ENCODE measurements around the gene MAL.

The MAL gene

DNA sequence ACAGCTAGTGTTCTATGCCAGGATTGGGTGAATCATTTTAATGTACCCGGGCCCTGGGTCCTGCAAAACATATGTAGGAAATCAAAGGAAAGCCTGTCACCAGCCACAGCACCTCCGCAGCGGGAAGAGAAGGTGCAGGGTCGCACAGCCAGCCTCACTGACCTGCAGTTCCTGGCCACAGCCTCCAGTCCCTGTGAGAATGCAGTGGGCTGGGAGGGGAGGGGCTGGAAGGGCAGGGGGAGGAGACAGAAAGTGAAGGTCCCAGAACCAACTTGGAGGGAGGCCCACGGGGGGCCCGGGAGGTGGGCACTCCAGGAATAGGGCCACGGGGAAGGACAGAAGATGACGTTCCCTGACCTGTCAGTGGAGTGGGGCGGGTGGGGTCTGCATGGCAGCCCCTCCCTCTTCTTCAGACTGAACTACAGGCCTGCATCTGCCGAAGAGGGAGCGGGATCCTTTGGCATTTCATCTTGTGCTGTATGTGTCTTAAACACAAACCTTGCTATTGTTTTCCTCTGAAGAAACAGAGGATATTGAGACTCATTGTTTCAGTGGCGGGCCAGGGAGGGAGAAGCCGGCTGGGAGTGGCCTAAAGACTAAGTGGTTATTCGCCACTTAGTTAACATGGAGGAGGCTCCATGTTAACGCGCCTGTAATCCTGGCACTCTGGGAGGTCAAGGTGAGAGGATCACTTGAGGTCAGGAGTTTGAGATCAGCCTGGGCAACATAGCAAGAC, 7.5 kb downstream of the MAL start:
- no peak for DNase-seq (ENCODE audit: low read depth in 1 of 2, low spot score in 1 of 2)
- peaks cover 4% of the 10 kb centered on the region for H3K27me3 ChIP-seq (ENCODE audit: insufficient read depth, poor library complexity, severe bottlenecking)
- no peak overlapping the region for H3K27ac ChIP-seq (replicated peaks)
- no peak overlapping the region for H3K4me3 ChIP-seq (replicated peaks; ENCODE audit: insufficient read depth, low read length)
- TF ChIP-seq SPI1 (IDR thresholded peaks at IDR 0.05; ENCODE audit: borderline replicate concordance, low read depth) (no peak), POLR2AphosphoS5 (IDR thresholded peaks at IDR 0.05; ENCODE audit: low read depth) (no peak), REST (IDR thresholded peaks at IDR 0.05; ENCODE audit: insufficient replicate concordance, low read depth) (no peak), GABPA (IDR thresholded peaks at IDR 0.05; ENCODE audit: low read depth) (no peak)
- TF ChIP-seq, protein P1, sequence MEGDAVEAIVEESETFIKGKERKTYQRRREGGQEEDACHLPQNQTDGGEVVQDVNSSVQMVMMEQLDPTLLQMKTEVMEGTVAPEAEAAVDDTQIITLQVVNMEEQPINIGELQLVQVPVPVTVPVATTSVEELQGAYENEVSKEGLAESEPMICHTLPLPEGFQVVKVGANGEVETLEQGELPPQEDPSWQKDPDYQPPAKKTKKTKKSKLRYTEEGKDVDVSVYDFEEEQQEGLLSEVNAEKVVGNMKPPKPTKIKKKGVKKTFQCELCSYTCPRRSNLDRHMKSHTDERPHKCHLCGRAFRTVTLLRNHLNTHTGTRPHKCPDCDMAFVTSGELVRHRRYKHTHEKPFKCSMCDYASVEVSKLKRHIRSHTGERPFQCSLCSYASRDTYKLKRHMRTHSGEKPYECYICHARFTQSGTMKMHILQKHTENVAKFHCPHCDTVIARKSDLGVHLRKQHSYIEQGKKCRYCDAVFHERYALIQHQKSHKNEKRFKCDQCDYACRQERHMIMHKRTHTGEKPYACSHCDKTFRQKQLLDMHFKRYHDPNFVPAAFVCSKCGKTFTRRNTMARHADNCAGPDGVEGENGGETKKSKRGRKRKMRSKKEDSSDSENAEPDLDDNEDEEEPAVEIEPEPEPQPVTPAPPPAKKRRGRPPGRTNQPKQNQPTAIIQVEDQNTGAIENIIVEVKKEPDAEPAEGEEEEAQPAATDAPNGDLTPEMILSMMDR (IDR thresholded peaks at IDR 0.05; ENCODE audit: insufficient read depth, low read length): no peak

DNA sequence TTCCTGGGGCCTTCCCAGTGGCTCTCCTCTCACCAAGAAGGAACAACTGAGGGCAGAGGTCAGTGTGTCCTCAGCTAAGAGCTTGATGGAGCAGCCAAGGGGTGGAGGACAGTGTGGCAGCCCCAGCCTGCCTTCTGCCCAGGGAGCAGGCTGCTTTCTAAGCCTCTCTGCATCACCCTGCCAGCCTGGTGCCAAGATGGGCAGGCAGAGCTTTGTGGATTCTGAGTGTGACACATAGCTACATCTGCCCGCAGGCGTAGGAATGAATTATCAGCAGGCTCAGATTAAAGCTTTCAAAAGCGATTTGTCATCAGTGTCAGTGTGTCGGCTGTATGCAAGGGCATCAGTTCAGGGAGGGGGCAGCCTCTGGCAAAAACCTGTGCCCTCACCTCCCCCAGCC, 8.7 kb downstream of the MAL start:
- TF ChIP-seq SPI1 (IDR thresholded peaks at IDR 0.05; ENCODE audit: borderline replicate concordance, low read depth): no peak
- no peak for TF ChIP-seq POLR2AphosphoS5 (IDR thresholded peaks at IDR 0.05; ENCODE audit: low read depth)
- TF ChIP-seq, protein P1 (IDR thresholded peaks at IDR 0.05; ENCODE audit: insufficient read depth, low read length): no peak
- no peak for TF ChIP-seq REST (IDR thresholded peaks at IDR 0.05; ENCODE audit: insufficient replicate concordance, low read depth)
- no peak for TF ChIP-seq GABPA (IDR thresholded peaks at IDR 0.05; ENCODE audit: low read depth)
- Histone ChIP-seq H3K27me3 (ENCODE audit: insufficient read depth, poor library complexity, severe bottlenecking) (no peaks in the 10 kb centered on the region), H3K4me3 (replicated peaks; ENCODE audit: insufficient read depth, low read length) (no peak overlapping the region), H3K27ac (replicated peaks) (no peak overlapping the region)
- no peak for DNase-seq (ENCODE audit: low read depth in 1 of 2, low spot score in 1 of 2)

GRCh38 chr2:95034818-95035217, 9.3 kb downstream of the MAL start:
- Histone ChIP-seq H3K27me3 (ENCODE audit: insufficient read depth, poor library complexity, severe bottlenecking) (no peaks in the 10 kb centered on the region), H3K27ac (replicated peaks) (no peak overlapping the region), H3K4me3 (replicated peaks; ENCODE audit: insufficient read depth, low read length) (no peak overlapping the region)
- TF ChIP-seq POLR2AphosphoS5 (IDR thresholded peaks at IDR 0.05; ENCODE audit: low read depth) (no peak), GABPA (IDR thresholded peaks at IDR 0.05; ENCODE audit: low read depth) (no peak), REST (IDR thresholded peaks at IDR 0.05; ENCODE audit: insufficient replicate concordance, low read depth) (no peak), SPI1 (IDR thresholded peaks at IDR 0.05; ENCODE audit: borderline replicate concordance, low read depth) (no peak)
- TF ChIP-seq, protein P1 (IDR thresholded peaks at IDR 0.05; ENCODE audit: insufficient read depth, low read length): no peak
- DNase-seq (ENCODE audit: low read depth in 1 of 2, low spot score in 1 of 2): no peak

Data from HL-60 (cell line).